Psoas muscle (tissue), 8 donors: Measurements from ENCODE around the gene DTD1. TPM values are rescaled to one million over a fixed set of nuclear protein-coding genes. Genes with fewer than 3 reads are reported as not detected.

Experiments used
- ATAC-seq, 4 donors: fragments of 200-7000 bp; cut with Tn5 transposase; one replicate each; pipeline ENCODE4 v1.9.1; 2020; ENCODE audit warnings: moderate library complexity in 3 of 4, mild to moderate bottlenecking in 2 of 4
- DNase-seq, 2 donors: peaks; one replicate each; pipeline ENCODE4 v3.0.0-alpha.2; 2020
- H3K27ac ChIP-seq: fragments of 200-600 bp; one replicate; pipeline ENCODE4 v1.8.0; 2022
- H3K27me3 ChIP-seq, 3 donors: fragments of 200-600 bp in 1 of 3; one replicate each; pipeline versions ENCODE4 v1.6.1 to v1.8.0; 2013 to 2022; ENCODE audit warnings: low read length in 2 of 3, mild to moderate bottlenecking in 2 of 3, moderate library complexity in 1 of 3; ENCODE audit not compliant: insufficient read depth in 3 of 3
- H3K36me3 ChIP-seq, 2 donors: fragments of 200-600 bp in 1 of 2; one replicate each; pipeline versions ENCODE4 v1.6.1 to v1.8.0; 2013 to 2022; ENCODE audit warnings: low read depth in 1 of 2, mild to moderate bottlenecking in 1 of 2, moderate library complexity in 1 of 2; ENCODE audit not compliant: insufficient read depth in 1 of 2
- H3K4me1 ChIP-seq: fragments of 200-600 bp; one replicate; pipeline ENCODE4 v1.8.0; 2022
- H3K4me3 ChIP-seq: fragments of 200-600 bp; one replicate; pipeline ENCODE4 v1.8.0; 2022; ENCODE audit warnings: mild to moderate bottlenecking
- H3K9me3 ChIP-seq: fragments of 200-600 bp; one replicate; pipeline ENCODE4 v1.8.0; 2022
- CTCF ChIP-seq: fragments of 200-600 bp; IDR thresholded peaks from one replicate; pipeline ENCODE4 v1.8.0; 2022; ENCODE audit warnings: antibody characterized with exemption
- WGBS, 3 donors: extraction: QIAGEN DNeasy Blood & Tissue Kit; methylation state at CpG; one replicate each; pipeline versions ENCODE4 v1.1.6 to v1.1.7; 2013; 5-methylcytosine and 5-hydroxymethylcytosine counted together
- intact Hi-C, 2 donors: fragments of 100-400 bp; cut with DNase I; formaldehyde crosslinking; loops; one replicate each; pipeline versions ENCODE4 v1.11.0 to v1.14.2; 2022
- polyA plus RNA-seq, 3 donors: library from polyadenylated mRNA; stranded (reverse); fragments of 200-250 nt; gene quantifications; one replicate each; pipeline ENCODE4 v1.2.3, GENCODE V29; 2013
- total RNA-seq, 4 donors: library from RNA; stranded (reverse); fragmentation: NEBNext Ultra II Directional in 2 of 4; extraction: Animal tissue kit (Norgen Biotek cat#: 25700) in 2 of 4; gene quantifications; one replicate each; pipeline versions ENCODE4 v1.2.1 to v1.2.4, GENCODE V29; 2021 to 2023
- donor health status: healthy with polysubstance abuse.
- donor health status: DM: no; HTN: no; CAD: no; lungs with moderate emphysema.
- donor health status: Bipolar disorder and iron deficiency.
- donor health status: healthy.
- donor health status: DM: yes; HTN: yes; CAD: no.
- donor health status: DM: no; HTN: no; CAD: no.
- donor health status: DM: no; HTN: no; CAD: no.
- donor health status: DM: yes; HTN: yes; CAD: no.

The DTD1 gene
- total and polyA plus RNA-seq, 7 donors = 12.4 to 20.7 (median 18.2) TPM

- WGBS, 3 donors = 90 to 94% (median 91%) methylated on average over 4 of the region's 4 CpGs
Measured at GRCh38 chr20:18580012-18580411, 7.8 kb upstream of the DTD1 start.

GRCh38 chr20:18585134-18585533 lies 2.7 kb upstream of the DTD1 start:
- TF ChIP-seq CTCF = no peak
- DNase-seq = no peak
- no peak overlapping the region for H3K27ac ChIP-seq
- ATAC-seq = no peak
- H3K4me1 ChIP-seq = peaks cover 8% of the 10 kb centered on the region
- H3K27me3 ChIP-seq = no peaks in the 10 kb centered on the region
- no peaks in the 10 kb centered on the region for H3K9me3 ChIP-seq
- no peak overlapping the region for H3K4me3 ChIP-seq
- 83 to 92% (median 87%) methylated on average over 2 of the region's 2 CpGs for WGBS, 3 donors
- intact Hi-C loops = loop anchor here in 1 of 2 donors (5.0 kb wide), 1 partner anchor 207 kb away; no protein-coding TSS in a partner anchor
- H3K36me3 ChIP-seq = no peaks in the 10 kb centered on the region

More at GRCh38 chr20:18580012-18580411, 7.8 kb upstream of the DTD1 start:
- TF ChIP-seq CTCF = no peak
- Histone ChIP-seq H3K36me3 (no peaks in the 10 kb centered on the region), H3K27me3 (no peaks in the 10 kb centered on the region), H3K9me3 (no peaks in the 10 kb centered on the region), H3K27ac (no peak overlapping the region), H3K4me1 (no peaks in the 10 kb centered on the region), H3K4me3 (no peak overlapping the region)
- no peak for DNase-seq
- no peak for ATAC-seq
- intact Hi-C loops = no loop called here

DNA sequence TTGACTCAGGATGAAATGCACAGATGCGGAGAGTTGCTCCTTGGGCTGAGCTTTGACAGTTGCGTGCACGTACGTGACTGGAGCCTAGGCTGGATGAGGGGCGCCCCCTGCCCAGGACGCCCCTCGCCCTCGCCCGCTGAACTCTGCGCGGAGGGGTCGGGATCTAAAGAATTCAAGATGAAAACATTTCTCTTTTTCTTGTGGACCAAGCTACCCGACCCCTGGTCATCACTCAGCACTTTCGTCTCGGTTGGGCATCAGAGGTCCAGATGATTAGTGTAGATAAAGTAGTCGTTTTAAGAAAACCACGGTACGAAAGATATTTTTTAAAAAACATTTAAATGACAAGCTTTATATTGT lies 700 bp downstream of the DTD1 start:
- DNase-seq (no peak), ATAC-seq (no peak)
- WGBS, 3 donors = 7 to 12% (median 10%) methylated on average over 18 of the region's 18 CpGs

DNA sequence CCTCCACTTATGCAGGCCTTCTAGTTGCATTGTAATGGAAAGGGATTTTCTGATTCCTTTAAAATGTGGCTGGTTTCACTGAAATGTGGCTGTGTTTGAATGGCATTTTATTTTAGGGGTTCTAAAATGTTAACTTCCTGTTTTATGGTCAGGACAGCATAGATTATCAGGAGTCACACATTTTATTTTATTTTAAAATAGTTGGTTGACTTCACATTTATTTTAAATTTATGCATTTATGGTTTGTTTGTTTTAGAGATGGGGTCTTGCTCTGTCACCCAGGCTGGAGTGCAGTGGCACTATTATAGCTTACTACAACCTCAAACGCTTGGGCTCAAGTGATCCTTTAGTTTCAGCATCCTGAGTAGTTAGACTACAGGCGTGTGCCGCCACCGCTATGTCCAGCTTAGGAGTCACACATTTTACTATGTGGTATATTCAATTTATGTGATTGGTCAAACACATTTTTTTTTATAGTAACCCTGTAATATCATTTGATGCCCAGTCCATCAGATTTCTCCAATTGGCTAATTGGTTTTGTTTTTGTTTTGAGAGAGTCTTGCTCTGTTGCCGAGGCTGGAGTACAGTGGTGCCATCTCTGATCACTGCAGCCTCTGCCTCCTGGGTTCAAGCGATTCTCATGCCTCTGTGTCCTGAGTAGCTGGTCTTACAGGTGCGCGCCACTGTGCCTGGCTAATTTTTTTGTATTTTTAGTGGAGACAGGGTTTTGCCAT lies 2.3 kb downstream of the DTD1 start:
- no peaks in the 10 kb centered on the region for H3K27me3 ChIP-seq
- WGBS, 3 donors = 90 to 93% (median 92%) methylated on average over 8 of the region's 8 CpGs
- ATAC-seq = no peak
- H3K36me3 ChIP-seq = peaks cover 0 to 18% of the 10 kb centered on the region in 2 donors
- peaks cover 8% of the 10 kb centered on the region for H3K4me1 ChIP-seq
- no peak for TF ChIP-seq CTCF
- H3K27ac ChIP-seq = no peak overlapping the region
- intact Hi-C loops = loop anchor here in 1 of 2 donors (5.0 kb wide), 1 partner anchor 202 kb away; no protein-coding TSS in a partner anchor
- no peaks in the 10 kb centered on the region for H3K9me3 ChIP-seq
- DNase-seq = no peak
- H3K4me3 ChIP-seq = no peak overlapping the region

More for the DNA sequence above, 700 bp downstream of the DTD1 start:
- Histone ChIP-seq H3K27me3 (no peaks in the 10 kb centered on the region), H3K4me3 (peak overlapping the region; percentile 94), H3K36me3 (peaks cover 0 to 3% of the 10 kb centered on the region in 2 donors), H3K4me1 (peaks cover 8% of the 10 kb centered on the region), H3K27ac (peak overlapping the region; percentile 83), H3K9me3 (no peaks in the 10 kb centered on the region)
- intact Hi-C loops = loop anchor here in 1 of 2 donors (5.0 kb wide), 1 partner anchor 204 kb away; no protein-coding TSS in a partner anchor
- no peak for TF ChIP-seq CTCF
